Stimulated activated naive CD8-positive, alpha-beta T cell treated with anti-CD3 and anti-CD28 coated beads, Interleukin-15, Interleukin-2, amounts not matched to agents 100 U/mL and 50 U/mL, for 24 hours (primary cell): ENCODE results near the gene RCVRN.

ENCODE experiments used
- ATAC-seq: fragments of 150-1000 bp; cut with Tn5 transposase; one replicate; pipeline ENCODE4 v1.10.0; 2021
- DNase-seq: peaks from one replicate; pipeline ENCODE4 v3.0.0; 2021

The RCVRN gene

DNA sequence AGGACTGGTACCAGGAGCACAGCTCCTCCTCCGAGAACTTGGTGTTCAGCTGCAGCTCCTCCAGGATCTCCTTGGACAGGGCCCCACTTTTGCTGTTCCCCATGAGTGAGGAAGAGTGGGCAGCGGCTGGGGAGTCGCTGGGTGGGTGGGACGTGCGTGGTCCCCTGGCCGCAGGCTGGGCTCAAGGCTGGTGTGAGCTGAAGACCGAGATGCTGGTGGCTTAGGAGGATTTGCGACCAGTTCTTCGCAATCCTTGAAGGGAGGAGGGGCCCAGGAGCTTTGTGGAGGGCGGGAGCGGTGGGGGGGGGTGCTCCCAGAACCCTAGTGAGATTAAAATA is at the start of gene RCVRN:
Gene RCVRN, minus strand, starts transcription at position 194 of the 338 bp plus-strand sequence. Its CDS starts 91 bp downstream, at position 103.
- DNase-seq = no peak
- ATAC-seq = no peak

DNA sequence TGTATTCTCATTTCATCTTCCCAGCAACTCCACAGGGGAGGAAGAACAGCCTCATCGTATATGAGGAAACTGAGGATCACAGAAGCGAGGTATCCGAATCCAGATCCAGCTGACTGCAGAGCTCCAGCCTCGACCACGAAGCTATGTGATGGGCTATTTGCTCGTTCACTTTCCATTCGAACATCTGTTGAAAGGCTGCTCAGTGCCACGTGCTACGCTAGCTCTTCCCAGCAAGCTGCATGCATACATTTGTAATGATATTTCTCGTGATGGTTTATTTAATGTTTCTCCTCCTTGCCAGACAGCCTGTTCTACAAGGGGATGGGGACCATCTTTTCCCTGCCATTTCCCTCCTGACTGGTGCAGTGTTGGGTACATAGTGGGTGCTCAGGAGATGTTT is 48.4 kb upstream of the RCVRN start:
- no peak for ATAC-seq
- DNase-seq = no peak

DNA sequence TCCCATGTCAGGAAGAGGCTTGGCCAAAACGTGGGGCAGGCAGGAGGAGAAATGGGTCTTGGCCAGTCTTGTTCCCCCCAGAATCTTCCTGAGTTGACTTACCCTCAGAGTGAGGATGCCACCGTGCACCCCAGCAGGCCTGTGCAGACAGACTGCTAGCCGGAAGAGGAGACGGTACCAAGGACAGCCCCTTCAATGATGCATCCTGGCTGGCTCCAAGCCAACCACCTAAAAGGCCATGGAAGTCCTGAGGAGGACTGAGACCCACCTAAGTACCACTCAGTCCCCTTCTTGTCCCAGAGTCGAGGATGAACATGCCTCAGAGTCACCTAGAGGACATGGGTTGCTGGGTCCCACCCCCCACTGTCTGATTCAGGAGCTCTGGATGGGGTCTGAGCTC is 46.7 kb upstream of the RCVRN start:
- no peak for ATAC-seq
- DNase-seq = no peak

GRCh38 chr17:9948928-9949327 is 43.9 kb upstream of the RCVRN start:
- ATAC-seq = no peak
- no peak for DNase-seq

DNA sequence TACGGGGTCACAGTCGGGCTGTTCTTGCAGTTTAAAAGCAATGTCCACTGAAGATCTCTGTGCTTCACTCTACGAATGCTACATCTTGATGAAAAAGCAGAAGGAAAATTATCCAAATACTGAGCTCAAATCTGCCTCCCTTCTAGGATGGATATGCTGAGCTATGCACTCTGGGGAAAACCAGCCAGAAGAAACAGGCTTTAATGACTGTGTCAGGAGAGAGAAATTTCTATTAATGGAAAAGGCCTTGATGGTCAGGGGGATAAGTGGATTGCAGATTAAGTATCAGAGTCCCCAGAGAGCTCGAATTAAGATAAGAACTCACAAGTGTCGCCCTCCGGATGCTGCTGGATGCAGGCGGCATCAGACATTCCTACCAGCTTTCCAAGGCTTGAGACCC is 39.6 kb upstream of the RCVRN start:
- ATAC-seq (no peak), DNase-seq (no peak)

DNA sequence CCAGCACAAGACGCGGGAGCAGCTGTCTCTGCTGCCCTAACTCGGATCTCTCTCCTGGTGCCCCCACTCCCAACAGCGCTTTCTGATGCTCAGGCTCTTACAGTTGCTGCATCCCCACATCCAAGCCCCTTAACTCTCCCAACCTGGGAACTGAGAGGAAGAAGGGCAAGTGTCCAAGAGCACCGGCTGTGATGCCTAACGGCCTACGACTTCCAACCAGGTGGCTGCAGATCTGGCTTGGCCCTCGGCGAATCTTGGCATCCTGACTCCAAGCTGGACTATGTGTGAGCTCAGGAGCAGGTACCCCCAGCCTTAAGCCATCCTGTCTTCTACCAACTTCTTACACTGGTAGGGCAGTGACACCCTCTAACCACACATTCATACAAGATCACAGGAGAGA is 38.3 kb upstream of the RCVRN start:
- DNase-seq = no peak
- no peak for ATAC-seq

DNA sequence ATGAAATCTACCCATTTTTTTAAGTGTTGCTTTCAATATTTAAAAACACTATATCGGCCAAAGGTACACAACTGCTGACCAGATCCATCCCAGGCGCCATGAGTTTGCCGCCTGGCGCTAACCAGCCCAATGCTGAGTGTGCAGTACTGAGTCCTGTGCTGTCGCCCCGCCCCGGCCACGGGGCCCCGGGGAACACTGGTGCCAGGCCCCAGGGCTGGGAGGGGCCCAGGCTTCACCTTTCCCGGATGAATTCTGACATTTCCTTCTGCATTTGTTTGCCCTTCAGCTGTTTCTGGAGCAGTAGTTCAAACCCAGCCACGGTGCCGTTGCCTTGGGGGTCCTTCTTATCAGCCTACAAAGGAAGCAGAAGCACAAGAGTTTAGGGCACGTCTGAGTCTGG is 37.8 kb upstream of the RCVRN start:
- ATAC-seq = no peak

GRCh38 chr17:9941305-9941704 is 36.2 kb upstream of the RCVRN start:
- no peak for DNase-seq
- no peak for ATAC-seq

More for the DNA sequence above, 37.8 kb upstream of the RCVRN start:
- DNase-seq = no peak

DNA sequence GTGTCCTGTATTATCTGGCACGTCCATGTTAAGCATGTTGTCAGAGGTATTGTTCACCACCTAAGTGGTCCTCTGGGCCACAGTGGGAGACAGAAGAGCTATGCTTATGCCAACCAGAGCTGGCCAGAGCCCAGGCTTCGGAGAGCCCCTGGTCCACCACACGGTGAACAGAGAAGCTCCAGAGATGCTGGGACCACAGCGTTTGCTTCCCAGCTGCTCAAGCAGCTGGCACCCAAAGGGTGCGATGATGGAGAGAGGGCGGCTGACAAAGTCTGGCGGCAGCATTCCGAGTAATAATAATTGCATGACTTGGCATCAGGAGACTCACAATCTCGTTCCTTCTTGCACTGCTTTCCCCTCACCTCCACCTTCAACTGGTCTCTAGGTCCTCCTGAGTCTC is 35.8 kb upstream of the RCVRN start:
- ATAC-seq = no peak
- no peak for DNase-seq

DNA sequence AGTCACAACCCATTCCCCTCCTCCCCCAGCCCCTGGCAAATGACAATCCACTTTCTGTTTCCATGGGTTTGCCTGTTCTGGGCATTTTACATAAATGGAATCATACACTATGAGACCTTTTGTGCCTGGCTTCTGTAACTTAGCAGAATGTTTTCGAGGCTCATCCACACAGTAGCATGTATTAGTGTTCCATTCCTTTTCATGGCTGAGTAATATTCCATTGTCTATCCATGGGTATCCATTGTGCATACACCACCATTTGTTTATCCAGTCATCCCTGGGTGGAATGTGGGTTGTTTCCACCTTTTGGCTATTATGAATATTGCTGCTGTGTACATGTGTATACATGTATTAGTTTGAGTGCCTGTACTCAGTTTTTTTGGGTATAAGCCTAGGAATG is 33.7 kb upstream of the RCVRN start:
- no peak for DNase-seq
- no peak for ATAC-seq

DNA sequence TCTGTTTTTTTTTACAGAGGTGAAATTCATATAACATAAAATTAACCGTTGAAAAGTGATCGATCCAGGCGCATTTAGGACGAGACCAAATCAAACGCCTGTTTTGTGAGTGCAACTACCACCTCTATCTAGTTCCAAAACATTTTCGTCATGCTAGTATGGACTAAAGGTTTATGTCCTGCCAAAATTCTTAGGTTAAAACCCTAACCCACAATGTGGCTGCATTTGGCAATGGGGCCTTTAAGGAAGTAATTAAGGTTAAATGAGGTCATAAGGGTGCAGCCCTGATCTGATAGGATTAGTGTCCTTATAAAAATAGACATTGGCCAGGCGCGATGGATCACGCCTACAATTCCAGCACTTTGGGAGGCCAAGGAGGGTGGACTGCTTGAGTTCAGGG is 32.8 kb upstream of the RCVRN start:
- no peak for DNase-seq

DNA sequence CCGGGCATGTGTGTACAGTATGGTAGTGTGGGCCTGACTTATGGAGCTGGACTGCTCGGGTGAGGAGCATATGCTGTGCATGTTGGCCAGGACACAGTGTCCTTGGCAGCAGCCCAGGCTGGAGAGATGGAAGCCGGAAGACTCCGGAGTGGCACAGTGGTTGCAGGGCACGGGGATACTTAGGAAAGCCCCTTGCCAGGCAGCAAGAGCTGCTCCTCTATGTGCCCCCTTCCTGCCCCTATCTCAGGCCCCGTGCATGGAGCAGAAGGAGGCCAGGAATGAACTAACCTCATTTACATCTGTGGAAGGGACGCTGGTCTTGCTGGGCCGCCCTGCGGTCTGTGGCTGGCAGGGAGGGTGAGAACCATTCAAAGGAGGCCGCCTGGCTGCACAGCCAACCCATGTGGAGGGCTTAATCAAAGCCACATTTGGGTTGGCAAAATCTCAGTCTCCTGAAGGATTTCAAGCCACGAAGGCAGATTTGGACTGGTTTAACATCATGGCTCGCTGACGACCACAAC is 32.2 kb upstream of the RCVRN start:
- DNase-seq (no peak), ATAC-seq (no peak)

More for the DNA sequence above, 32.8 kb upstream of the RCVRN start:
- ATAC-seq = no peak

DNA sequence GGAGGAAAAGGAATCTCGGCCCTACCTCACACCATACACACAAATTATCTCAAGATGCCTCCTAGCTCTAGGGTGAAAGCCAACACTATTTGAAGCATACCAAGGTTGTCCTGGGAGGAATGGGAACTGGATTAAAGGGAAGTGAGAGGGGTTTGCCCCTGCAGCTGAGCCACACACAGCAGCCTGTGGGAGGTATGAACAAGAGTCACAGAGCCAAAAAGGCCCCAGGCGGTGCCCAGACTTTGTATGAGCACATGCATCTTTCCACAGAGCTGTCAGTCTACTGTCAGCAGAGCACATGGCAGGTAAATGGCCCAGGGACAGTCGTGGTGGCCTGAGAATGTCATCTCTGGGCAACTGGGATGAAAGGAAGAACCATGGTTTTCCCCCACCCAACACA is 31.0 kb upstream of the RCVRN start:
- ATAC-seq (no peak), DNase-seq (no peak)

GRCh38 chr17:9935408-9935807 is 30.3 kb upstream of the RCVRN start:
- no peak for DNase-seq
- no peak for ATAC-seq

DNA sequence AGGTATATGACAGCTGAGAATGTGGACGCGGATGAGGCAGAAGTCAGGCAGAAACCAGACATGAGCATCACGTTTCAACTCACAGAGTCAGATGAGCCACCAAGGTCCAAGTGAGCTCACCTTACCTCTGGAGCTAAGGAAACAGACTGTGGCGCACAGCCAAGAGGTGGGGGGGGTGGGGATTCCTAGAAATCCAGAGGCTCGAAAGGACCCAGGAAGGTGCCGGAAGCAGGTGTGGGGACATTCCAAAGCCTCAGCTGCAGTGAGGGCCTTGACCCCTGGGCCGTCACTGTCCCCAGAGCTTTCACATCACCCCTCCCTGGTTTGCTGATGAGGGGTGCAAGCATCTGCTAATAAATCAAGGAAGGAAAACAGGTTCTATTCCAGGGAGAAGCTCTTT is 29.3 kb upstream of the RCVRN start:
- DNase-seq = no peak
- no peak for ATAC-seq

DNA sequence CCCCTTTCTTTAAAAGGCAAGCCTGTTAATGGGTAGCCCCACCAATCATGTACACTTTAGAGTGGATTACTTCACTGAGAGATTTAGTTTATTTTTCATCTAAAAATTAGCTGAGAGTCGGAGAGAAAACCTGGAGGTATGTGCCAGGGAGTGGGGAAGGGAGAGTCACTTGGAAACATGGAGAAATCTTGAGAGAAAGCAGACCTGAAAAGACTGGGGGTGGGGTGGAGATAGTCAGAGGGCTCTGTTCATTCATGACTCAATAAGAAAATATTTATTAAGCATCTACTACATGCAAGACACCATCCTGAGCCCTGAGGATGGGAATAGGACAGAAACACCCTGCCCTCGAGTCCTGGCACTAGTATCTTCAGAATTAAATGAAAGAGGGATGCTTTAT is 27.4 kb upstream of the RCVRN start:
- DNase-seq = no peak
- ATAC-seq = no peak

DNA sequence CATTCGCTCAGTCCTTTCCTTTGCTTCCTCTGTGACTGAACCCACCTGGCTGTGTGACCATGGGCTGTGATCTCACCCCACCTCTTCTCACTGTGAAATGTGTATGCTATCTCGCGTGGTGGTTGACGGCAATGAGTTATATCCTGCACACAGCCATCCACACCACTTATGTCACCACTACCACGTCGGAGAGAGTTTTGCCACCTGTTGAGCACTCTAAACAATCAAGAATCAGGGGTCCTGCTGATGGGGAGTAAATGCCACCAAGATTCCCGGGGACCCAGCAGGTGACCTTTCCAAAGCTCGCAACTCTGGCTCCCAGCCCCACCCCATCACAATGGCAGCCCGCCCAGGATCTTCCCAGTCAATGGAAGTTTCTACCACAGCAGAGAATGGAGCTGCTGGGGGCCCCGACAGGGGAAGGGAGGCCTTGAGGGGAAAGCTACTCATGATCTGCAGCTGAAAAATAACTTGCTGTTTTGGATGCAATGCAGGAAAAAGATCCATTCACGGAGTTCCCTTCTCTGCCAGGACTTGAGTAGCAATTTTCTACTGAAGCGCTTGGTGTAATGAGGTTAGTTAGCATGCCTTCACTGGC is 26.2 kb upstream of the RCVRN start:
- ATAC-seq = no peak

DNA sequence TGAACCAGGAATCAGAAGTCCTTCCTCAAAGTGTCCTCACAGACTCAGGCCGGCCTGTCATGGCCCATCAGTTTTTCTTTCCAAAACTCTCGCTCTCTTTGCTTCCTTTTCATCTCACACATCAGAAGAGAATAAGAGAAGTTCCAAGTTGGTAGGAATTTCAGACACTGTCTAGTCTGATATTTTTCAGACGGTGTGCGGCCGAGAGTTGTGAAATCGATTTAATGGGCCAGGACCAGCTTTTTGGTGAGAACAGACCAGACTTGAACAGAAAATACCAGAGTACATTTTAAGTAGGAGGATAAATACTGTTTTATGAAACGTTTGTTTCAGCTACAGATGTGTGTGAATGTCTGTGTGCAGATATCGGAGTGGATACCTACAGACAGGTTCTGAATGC is 24.8 kb upstream of the RCVRN start:
- DNase-seq (no peak), ATAC-seq (no peak)

More for the DNA sequence above, 26.2 kb upstream of the RCVRN start:
- no peak for DNase-seq

- DNase-seq (no peak), ATAC-seq (no peak)
Observed at GRCh38 chr17:9928601-9929333, 23.7 kb upstream of the RCVRN start.

DNA sequence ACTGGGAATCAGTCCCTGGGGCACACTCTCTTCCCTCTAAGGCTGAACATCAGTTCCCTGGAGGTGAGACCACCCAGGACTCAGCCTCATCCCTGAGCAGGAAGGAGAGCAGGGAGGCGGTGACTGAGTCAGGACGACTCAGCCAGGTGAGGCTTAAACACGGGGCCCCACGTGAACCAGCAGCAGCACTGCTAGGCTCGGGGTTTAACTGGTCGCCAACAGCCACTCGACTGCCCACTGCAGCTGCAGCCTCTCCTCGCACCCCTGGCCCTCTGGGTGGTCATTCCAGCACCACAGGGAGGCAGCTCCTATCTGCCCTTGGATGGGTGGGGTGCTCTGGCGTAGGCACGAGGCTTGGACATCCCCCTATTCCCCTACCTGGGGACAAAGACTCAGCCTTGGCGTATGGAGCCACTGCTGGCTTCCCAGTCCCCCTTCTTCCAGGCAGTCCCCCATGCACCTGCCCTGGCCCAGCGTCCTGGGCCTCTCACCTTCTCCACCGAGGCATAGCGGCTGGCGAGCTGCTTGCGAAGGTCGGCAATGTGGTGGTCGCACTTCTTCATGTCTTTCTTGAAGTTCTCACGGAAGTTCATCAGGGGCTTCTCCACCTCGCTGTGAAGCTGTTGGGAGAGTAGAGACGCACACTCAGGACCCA is 21.2 kb upstream of the RCVRN start:
- ATAC-seq (no peak), DNase-seq (no peak)

DNA sequence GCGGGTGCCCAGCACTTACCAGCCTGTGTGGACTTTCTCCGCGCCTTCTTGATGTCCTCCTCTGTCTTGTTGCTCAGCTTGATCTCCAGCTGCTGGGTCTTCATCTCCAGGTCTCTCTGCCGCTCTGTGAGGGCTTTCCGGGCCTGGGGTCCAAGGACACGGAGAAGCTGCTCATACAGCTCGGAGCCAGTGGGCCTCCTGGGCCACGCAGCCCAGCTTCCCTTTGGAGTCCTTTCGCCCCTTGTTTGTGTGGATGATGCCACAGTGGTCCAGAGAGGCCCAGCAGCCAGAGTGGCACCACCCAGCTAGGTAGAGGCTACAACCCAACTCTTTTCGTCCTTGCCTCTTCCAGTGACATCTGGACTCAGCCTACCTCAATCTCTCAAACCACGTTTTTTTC is 20.4 kb upstream of the RCVRN start:
- ATAC-seq (no peak), DNase-seq (no peak)

- no peak for ATAC-seq
- DNase-seq = no peak
Observed at GRCh38 chr17:9924735-9925191, 19.7 kb upstream of the RCVRN start.
